Lower lobe of right lung (tissue), 2 donors: Measurements from ENCODE around the gene SLC35F3. TPM values are rescaled to one million over a fixed set of nuclear protein-coding genes. Genes with fewer than 3 reads are reported as not detected.

Experiments
- ATAC-seq, 2 donors: fragments of 200-7000 bp; cut with Tn5 transposase; one replicate each; pipeline ENCODE4 v1.9.1; 2020 to 2022; ENCODE audit warnings: mild to moderate bottlenecking in 2 of 2, moderate library complexity in 2 of 2
- DNase-seq: peaks from one replicate; pipeline ENCODE4 v3.0.0-alpha.2; 2020
- H3K27ac ChIP-seq: fragments of 200-600 bp; one replicate; pipeline ENCODE4 v1.8.0; 2022
- H3K27me3 ChIP-seq: fragments of 200-600 bp; one replicate; pipeline ENCODE4 v1.8.0; 2022; ENCODE audit warnings: low read depth
- H3K36me3 ChIP-seq: fragments of 200-600 bp; one replicate; pipeline ENCODE4 v1.8.0; 2022; ENCODE audit warnings: mild to moderate bottlenecking
- H3K4me1 ChIP-seq: fragments of 200-600 bp; one replicate; pipeline ENCODE4 v1.8.0; 2022
- H3K4me3 ChIP-seq: fragments of 200-600 bp; one replicate; pipeline ENCODE4 v1.8.0; 2022; ENCODE audit warnings: mild to moderate bottlenecking
- H3K9me3 ChIP-seq: fragments of 200-600 bp; one replicate; pipeline ENCODE4 v1.8.0; 2022
- CTCF ChIP-seq: fragments of 200-600 bp; IDR thresholded peaks from one replicate; pipeline ENCODE4 v1.8.0; 2022; ENCODE audit warnings: antibody characterized with exemption, mild to moderate bottlenecking
- intact Hi-C: fragments of 100-400 bp; cut with DNase I; formaldehyde crosslinking; loops from one replicate; pipeline ENCODE4 v1.11.0; 2022
- total RNA-seq: library from RNA; stranded (reverse); fragmentation: NEBNext Ultra II Directional; extraction: Animal tissue kit (Norgen Biotek cat#: 25700); gene quantifications from one replicate; pipeline ENCODE4 v1.2.1, GENCODE V29; 2021
- donor health status: DM: no; HTN: yes; CAD: no; lungs with severe emphysema.

The SLC35F3 gene
- total RNA-seq, 1 donor from 2014 or later, result 0.41 TPM

DNA sequence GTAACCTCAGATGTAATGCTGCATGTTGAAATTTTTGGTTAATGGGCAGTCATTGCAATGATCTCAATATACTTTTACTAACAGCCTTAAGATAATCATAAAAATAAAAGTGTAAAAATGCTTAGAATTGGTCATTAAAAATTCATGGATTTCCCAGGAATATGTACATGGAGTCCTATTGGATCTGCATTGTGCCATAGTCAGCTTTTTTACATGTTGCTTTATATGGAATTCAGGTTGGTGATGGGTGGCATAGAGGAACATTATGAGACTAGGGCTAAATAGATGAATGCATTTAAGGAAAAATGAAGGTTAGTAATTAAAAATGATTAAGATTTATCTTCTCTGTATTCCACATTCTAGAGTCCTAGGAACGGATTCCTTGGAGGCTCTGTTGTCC is 103.2 kb downstream of the SLC35F3 start:
- no peaks in the 10 kb centered on the region for H3K36me3 ChIP-seq
- H3K9me3 ChIP-seq, result no peaks in the 10 kb centered on the region
- TF ChIP-seq CTCF, result no peak
- H3K4me1 ChIP-seq, result no peaks in the 10 kb centered on the region
- H3K4me3 ChIP-seq, result no peak overlapping the region
- ATAC-seq (no peak), DNase-seq (no peak)
- H3K27ac ChIP-seq, result no peak overlapping the region
- no peaks in the 10 kb centered on the region for H3K27me3 ChIP-seq
- intact Hi-C loops, result no loop called here

DNA sequence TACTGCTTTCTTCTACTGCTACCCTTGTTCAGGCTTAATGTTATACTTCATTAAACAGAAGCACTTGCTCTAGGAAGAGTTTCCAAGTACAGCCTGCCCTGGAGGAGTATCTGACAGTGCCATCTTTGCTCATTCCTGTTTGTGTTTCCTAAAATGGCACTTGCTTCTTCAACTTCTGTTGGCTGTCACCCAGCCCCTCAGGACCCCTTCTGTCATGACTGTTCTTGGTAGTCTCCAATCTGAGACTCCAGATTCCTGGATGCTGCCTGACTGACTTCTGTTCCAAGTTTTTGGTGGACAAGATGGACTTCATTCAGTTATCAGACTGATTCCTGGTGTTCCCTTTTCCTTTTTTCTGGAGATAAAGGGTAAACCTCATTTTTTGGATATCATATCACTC is 104.1 kb downstream of the SLC35F3 start:
- H3K4me3 ChIP-seq, result no peak overlapping the region
- H3K9me3 ChIP-seq, result no peaks in the 10 kb centered on the region
- no peak overlapping the region for H3K27ac ChIP-seq
- H3K4me1 ChIP-seq, result no peaks in the 10 kb centered on the region
- no peaks in the 10 kb centered on the region for H3K27me3 ChIP-seq
- intact Hi-C loops, result no loop called here
- TF ChIP-seq CTCF, result no peak
- DNase-seq, result no peak
- H3K36me3 ChIP-seq, result no peaks in the 10 kb centered on the region
- ATAC-seq, result no peak

- intact Hi-C loops, result no loop called here
- no peaks in the 10 kb centered on the region for H3K36me3 ChIP-seq
- H3K4me1 ChIP-seq, result no peaks in the 10 kb centered on the region
- H3K27me3 ChIP-seq, result no peaks in the 10 kb centered on the region
- no peak overlapping the region for H3K4me3 ChIP-seq
- no peak overlapping the region for H3K27ac ChIP-seq
- TF ChIP-seq CTCF, result no peak
- no peaks in the 10 kb centered on the region for H3K9me3 ChIP-seq
- ATAC-seq, result no peak
- no peak for DNase-seq
Measured at GRCh38 chr1:234009668-234010067, 105.2 kb downstream of the SLC35F3 start.

- no peaks in the 10 kb centered on the region for H3K36me3 ChIP-seq
- TF ChIP-seq CTCF, result no peak
- H3K4me3 ChIP-seq, result no peak overlapping the region
- DNase-seq (no peak), ATAC-seq (no peak)
- H3K4me1 ChIP-seq, result no peaks in the 10 kb centered on the region
- H3K9me3 ChIP-seq, result no peaks in the 10 kb centered on the region
- intact Hi-C loops, result no loop called here
- H3K27me3 ChIP-seq, result no peaks in the 10 kb centered on the region
- no peak overlapping the region for H3K27ac ChIP-seq
Measured at GRCh38 chr1:234014208-234014607, 109.7 kb downstream of the SLC35F3 start.

DNA sequence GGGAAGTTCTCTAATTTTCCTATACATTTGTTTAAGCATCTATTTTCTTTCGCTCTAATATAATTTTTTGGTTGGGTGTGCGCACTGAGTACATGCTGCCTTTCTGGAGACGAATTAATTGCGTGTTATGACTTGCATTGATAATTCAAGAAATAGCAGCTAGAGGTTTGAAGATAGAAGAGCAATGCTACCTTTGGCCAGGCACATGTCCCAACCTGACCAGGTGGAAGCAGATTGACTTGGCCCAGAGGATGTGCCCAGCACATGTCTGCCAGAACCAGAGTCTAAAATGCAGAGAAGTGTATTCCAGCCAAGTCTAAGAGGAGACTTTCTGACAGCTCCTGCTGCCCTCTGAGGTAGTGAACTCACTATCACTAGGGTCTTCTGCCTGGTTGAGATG is 114.3 kb downstream of the SLC35F3 start:
- no peak for TF ChIP-seq CTCF
- no peak overlapping the region for H3K27ac ChIP-seq
- no peaks in the 10 kb centered on the region for H3K27me3 ChIP-seq
- no peaks in the 10 kb centered on the region for H3K9me3 ChIP-seq
- H3K4me1 ChIP-seq, result no peaks in the 10 kb centered on the region
- no peaks in the 10 kb centered on the region for H3K36me3 ChIP-seq
- ATAC-seq (no peak), DNase-seq (no peak)
- intact Hi-C loops, result no loop called here
- no peak overlapping the region for H3K4me3 ChIP-seq

GRCh38 chr1:234019387-234019786 is 114.9 kb downstream of the SLC35F3 start:
- no peak for DNase-seq
- no peak for ATAC-seq
- no peak for TF ChIP-seq CTCF
- Histone ChIP-seq H3K4me1 (no peaks in the 10 kb centered on the region), H3K36me3 (no peaks in the 10 kb centered on the region), H3K9me3 (no peaks in the 10 kb centered on the region), H3K27me3 (no peaks in the 10 kb centered on the region), H3K4me3 (no peak overlapping the region), H3K27ac (no peak overlapping the region)
- intact Hi-C loops, result no loop called here
